Measurements from ENCODE around the gene CECR2. TPM values are rescaled to one million over a fixed set of nuclear protein-coding genes. Genes with fewer than 3 reads are reported as not detected.

CECR2 gene
- total RNA-seq, 1 experiment from 2014 or later: 154 TPM

DNA sequence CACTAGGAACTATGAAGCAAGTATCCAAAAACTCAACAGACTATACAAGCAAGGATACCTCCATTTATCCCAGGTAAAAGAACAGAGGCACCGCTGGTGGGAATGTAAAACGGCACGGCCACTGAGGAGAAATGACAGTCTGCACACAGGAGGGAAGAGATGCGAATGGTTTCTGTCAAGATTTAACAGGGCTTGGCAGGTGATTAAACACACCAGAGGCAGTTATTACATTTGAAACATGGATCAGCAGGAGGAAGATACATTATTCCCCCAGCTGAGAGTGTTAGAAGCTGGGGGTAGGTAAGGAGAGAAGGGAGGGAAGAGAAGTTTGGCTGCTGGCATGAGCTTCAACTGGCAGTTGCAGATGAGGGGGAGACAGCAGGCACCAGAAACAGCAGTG, 229.1 kb downstream of the CECR2 start:
- Histone ChIP-seq H3K27me3 (ENCODE audit: insufficient read depth, low read length) (no peaks in the 10 kb centered on the region), H2BK120ac (ENCODE audit: low read depth, low read length, poor library complexity, severe bottlenecking) (no peak overlapping the region), H3K18ac (ENCODE audit: insufficient read length, low read depth, low read length) (no peak overlapping the region), H2BK15ac (ENCODE audit: low read depth, low read length) (no peak overlapping the region), H3K23me2 (ENCODE audit: insufficient read length, low read depth, low read length, poor library complexity, severe bottlenecking) (no peaks in the 10 kb centered on the region), H2AK5ac (ENCODE audit: insufficient read length, low read length) (no peak overlapping the region), H4K91ac (ENCODE audit: insufficient read length, low read depth, low read length) (no peak overlapping the region), H4K5ac (ENCODE audit: insufficient read length, low read depth, low read length) (no peak overlapping the region), H3K9me3 (ENCODE audit: control insufficient read depth, low read depth, low read length) (no peaks in the 10 kb centered on the region), H3K9ac (ENCODE audit: extremely low read depth, insufficient read length, low read length) (no peak overlapping the region), H3K23ac (ENCODE audit: insufficient read length, low read depth, low read length) (no peak overlapping the region), H3T11ph (ENCODE audit: low read length) (no peak overlapping the region), H3K4me1 (ENCODE audit: insufficient read depth, low read length) (no peaks in the 10 kb centered on the region), H3K79me1 (ENCODE audit: insufficient read depth, low read depth, low read length, poor library complexity, severe bottlenecking) (no peaks in the 10 kb centered on the region), H3K4ac (ENCODE audit: low read depth, low read length) (no peak overlapping the region), H2AFZ (ENCODE audit: low read length) (no peak overlapping the region), H2BK12ac (ENCODE audit: insufficient read length, low read depth, low read length) (no peak overlapping the region), H4K20me1 (ENCODE audit: control insufficient read depth, insufficient read depth, insufficient read length) (no peaks in the 10 kb centered on the region), H3K14ac (ENCODE audit: insufficient read depth, low read length) (no peak overlapping the region), H3K79me2 (ENCODE audit: insufficient read depth, low read length) (no peaks in the 10 kb centered on the region), H3K56ac (ENCODE audit: insufficient read length, low read depth, low read length) (no peak overlapping the region), H2BK5ac (ENCODE audit: insufficient read length, low read length) (no peak overlapping the region), H2BK20ac (ENCODE audit: low read depth, low read length, poor library complexity, severe bottlenecking) (no peak overlapping the region), H4K8ac (replicated peaks; ENCODE audit: insufficient read length, low read depth, low read length) (no peak overlapping the region), H3K4me2 (ENCODE audit: insufficient read depth, insufficient read length, low read length) (no peak overlapping the region), H3K27ac (ENCODE audit: insufficient read length, low read depth, low read length) (no peak overlapping the region)
- Mint-ChIP-seq H3K4me1 (no peaks in the 10 kb centered on the region), H3K9me3 (no peaks in the 10 kb centered on the region), H3K27ac (no peak overlapping the region), H3K4me3 (no peak overlapping the region), H3K27me3 (ENCODE audit: low read depth) (no peaks in the 10 kb centered on the region), H3K36me3 (ENCODE audit: insufficient read depth in 1 of 3, low read depth in 3 of 3) (peaks cover 35 to 75% (median 73%) of the 10 kb centered on the region in 3 experiments)
- WGBS (ENCODE audit: extremely low coverage, insufficient read length, low lambda C conversion rate): no CpG with 5 or more reads among the region's 4 CpGs
- TF ChIP-seq, protein P1, sequence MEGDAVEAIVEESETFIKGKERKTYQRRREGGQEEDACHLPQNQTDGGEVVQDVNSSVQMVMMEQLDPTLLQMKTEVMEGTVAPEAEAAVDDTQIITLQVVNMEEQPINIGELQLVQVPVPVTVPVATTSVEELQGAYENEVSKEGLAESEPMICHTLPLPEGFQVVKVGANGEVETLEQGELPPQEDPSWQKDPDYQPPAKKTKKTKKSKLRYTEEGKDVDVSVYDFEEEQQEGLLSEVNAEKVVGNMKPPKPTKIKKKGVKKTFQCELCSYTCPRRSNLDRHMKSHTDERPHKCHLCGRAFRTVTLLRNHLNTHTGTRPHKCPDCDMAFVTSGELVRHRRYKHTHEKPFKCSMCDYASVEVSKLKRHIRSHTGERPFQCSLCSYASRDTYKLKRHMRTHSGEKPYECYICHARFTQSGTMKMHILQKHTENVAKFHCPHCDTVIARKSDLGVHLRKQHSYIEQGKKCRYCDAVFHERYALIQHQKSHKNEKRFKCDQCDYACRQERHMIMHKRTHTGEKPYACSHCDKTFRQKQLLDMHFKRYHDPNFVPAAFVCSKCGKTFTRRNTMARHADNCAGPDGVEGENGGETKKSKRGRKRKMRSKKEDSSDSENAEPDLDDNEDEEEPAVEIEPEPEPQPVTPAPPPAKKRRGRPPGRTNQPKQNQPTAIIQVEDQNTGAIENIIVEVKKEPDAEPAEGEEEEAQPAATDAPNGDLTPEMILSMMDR (conservative IDR thresholded peaks at IDR 0.05): no peak
- DNase-seq: no peak
